Astrocyte of the hippocampus (primary cell): ENCODE results near the gene NOL12.
"Not testable (repeated sequence)": the region's sequence is repeated elsewhere in the genome, so short reads cannot be mapped to it uniquely, and the experiment has no call there.

Source experiments
- DNase-seq: peaks from one replicate; pipeline ENCODE4 v3.0.0; 2011; ENCODE audit warnings: low read depth, low spot score

Gene NOL12, protein sequence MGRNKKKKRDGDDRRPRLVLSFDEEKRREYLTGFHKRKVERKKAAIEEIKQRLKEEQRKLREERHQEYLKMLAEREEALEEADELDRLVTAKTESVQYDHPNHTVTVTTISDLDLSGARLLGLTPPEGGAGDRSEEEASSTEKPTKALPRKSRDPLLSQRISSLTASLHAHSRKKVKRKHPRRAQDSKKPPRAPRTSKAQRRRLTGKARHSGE

DNA sequence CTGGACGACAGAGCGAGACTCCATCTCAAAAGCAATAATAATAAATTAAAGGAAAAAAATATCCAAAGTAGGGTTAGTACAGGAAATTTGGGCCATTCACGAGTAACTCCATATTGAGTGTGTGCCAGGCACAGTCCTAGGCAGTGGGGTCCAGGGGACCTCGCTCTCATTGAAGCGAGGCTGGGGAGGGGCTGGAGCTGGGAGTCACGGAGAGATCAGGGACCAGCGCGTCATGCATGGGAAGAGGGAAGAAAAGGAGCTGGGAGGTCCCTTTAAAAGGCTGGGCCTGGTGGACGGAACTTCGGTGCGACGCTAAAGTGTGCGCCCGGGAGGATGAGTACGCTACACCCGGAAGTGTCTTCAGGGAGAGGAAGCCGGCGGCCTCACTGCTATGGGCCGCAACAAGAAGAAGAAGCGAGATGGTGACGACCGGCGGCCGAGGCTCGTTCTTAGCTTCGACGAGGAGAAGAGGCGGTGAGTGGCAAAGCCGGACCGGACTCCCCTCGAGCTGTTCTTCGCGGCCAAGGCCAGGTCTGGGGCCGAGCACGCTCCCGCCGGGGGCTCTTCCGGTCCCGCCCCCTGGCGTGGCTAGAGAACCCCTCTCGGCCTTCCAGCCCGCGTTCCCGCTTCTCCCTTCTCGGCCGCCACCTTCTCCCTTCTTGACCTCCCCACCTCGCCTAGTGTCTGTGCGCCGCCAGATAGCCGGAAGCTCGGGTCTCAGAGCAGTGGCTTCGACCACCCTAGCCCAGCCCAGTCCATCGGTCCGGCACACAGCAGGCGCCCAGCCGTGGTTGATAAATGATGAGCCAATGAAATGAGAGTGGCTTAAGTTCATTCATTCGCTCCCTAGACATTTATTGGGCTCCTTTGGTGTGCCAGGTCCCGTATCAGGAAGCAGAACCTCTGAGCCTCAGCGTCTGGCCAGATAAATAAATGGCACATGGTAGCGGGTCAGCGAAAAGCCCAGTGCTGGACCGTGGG is at the start of gene NOL12:
Gene NOL12 (plus strand): TSS at position 342 of the 981 bp plus-strand sequence. CDS start 50 bp downstream, at position 392.
- peak; percentile 94 for DNase-seq

DNA sequence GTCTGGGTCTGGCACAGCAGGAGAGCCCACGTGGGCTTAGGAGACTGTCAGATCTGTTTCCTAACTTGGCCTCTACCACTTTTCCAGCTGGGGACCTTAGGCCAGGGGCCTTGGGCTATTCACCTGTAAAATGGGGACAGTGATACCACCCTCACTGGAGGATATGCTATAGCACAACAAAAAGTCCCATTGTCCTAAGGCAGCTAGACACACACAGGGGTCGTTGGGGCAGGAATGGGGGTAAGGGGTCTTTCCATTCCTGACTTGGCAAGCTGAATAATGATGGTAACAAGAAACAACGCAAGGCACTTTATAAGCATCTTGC is 49.2 kb upstream of the NOL12 start:
- DNase-seq, result no peak

DNA sequence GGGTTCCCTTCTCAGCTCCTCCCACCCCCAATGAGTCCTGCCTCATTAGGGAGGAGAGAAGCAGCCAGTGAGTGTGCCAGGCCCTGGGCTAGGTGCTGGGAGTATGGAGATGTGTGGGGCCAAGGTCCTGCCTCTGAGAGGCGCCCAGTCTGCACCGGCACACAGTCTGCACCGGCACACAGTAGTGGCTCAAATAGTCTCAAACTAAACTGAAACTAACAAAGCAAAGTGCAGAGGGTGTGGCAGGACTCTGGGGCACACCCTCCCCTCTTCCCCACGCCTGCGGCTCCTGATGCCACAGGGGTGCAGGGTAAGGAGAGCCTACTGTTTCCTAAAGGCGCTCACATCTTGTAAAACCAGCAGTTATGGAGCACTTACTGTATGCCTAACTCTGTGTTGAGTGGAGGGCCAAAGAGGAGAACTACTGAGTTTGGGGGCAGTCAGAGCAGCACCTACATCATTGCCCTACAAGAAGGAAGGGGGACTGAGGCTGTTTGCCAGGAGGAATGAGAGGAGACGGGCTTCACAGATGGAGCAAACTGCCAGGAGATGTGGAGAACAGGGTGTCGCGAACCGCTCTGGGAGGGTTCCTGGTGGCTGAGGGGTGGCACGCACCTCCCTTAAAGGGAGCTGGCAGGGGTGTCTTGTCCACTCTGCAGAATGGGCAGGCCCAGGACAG is 47.6 kb upstream of the NOL12 start:
- DNase-seq, result no peak

DNA sequence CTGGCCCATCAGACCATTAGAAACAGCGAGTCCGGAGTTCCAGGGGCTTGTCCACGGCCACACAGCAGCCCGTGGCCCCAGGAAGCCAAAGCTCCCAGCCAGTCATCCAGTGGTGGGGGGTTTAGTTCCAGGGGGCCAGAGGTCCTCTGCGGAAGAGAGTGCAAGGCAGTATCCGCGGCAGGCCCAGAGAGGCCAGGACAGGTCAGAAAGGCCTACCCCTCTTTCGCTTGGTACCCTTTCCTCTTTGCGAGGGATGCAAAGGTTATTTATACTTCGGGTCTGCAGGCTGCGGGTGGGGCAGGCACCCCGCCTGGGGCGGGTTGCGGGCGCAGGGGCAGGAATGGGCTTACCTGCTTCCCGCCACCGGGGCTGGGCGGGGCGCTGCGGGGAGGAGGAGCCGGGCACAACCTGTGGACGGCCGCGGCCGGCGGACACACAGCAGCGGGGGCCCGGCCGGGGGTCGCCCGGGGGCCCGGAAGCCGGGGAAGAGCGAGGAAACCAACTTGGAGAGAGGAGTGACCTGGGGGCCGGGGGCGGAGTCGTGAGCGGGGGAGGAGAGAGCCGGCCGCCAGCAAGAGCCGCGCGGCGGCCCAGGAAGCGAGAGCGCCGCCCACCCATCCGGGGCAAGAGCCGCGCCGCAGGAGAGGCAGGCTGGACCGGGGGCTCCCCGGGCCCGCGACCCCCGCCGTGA is 46.9 kb upstream of the NOL12 start, which contains the start of gene SH3BP1:
Gene SH3BP1 (plus strand): TSS at position 600 of the 691 bp plus-strand sequence. CDS start 119 bp downstream, outside the sequence.
- DNase-seq, result peak; percentile 62

DNA sequence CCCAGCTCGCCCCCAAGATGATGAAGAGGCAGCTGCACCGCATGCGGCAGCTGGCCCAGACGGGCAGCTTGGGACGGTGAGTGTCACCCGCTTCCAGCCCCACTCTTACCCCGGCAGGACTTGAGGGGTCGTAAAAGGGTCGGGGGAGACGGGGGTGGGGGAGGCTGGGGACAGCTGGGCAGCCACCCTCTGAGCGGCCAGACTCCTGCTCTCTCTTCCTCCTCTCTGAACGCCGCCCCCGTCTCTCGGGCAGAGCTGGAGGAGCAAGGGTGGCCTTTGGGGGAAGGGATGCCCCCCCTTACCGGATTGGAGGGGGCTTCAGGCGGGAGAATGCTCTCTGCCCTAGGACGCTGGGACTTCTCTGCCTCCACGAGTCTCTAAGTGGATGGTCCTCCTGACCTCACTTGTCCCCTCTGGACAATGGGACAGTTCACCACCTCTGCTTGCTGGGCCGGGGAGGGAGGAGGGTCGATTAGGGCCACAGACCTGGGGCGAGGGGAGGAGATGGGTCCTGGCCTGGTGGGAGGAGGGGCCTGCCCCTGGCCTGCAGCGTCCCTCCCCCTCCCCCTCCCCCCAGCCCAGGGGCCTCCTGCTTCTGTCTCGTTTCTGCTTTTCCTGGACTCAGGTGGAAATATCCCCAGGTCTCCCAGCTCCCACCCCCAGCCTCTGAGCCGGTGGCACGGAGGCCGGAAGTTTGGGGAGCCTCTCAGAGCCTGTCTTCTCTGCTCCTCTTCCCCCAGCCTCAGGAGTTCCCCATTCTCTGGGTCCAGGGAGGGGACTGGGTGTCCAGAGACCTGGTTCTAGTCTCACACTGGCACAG is 46.2 kb upstream of the NOL12 start:
- no peak for DNase-seq

DNA sequence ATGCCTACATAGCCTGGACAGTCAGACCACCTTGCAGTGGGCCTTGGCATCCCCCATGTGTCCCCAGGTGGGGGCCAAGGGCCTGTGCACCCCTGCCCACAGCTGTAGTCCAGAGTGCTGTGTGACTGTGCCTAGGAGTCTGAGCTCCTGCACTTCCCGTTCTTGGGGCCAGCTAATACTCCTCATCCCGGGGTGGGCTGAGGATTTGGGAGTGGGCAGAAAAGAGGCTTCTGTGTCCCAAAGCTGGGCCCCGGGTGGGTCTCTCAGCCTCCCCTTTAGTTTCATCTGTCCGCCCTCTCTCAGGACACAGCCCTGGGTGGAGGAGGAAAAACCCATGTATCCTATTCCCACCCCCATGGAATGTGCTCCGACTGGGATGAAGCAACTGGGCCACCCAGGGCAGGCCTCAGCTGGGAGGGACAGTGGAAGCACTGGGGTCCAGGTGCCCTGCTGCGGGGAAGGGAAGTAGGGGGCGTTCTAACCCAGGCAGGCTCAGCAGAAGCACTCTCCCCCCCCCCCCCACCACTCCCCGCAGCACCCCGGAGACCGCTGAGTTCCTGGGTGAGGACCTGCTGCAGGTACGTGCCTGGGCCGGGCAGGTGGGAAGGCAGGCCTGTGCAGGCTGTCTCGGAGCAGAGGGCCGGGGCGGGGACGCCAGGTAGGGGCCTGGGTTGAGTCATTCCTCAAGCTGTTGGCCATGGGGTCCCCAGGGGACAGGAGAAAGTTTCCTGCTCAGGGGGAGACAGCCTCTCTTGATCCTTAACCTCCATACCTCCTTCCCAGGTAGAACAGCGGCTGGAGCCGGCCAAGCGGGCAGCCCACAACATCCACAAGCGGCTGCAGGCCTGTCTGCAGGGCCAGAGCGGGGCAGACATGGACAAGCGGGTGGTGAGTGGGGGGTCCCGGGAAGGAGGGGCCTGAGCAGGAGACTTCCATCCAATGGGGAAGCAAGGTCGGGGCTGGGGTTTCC is 45.3 kb upstream of the NOL12 start:
- no peak for DNase-seq

DNA sequence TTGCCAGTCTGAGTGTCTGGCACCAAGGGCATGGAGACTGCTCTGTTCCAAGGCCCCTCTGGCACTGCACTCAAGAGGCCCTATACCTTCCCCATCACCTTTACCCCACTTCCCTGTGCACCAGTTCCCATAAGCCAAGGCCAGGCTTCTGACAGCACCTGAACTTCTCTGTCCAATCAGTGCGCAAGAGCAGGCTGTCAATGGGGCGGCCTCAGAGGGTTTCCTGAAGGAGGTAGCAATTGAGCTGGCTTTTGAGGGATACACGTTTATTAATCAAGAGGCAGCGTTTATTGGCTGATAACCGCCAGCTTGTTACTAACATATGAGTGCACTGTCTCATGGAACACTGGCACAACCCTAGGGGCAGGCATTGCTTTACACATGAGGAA is 44.6 kb upstream of the NOL12 start:
- no peak for DNase-seq

DNA sequence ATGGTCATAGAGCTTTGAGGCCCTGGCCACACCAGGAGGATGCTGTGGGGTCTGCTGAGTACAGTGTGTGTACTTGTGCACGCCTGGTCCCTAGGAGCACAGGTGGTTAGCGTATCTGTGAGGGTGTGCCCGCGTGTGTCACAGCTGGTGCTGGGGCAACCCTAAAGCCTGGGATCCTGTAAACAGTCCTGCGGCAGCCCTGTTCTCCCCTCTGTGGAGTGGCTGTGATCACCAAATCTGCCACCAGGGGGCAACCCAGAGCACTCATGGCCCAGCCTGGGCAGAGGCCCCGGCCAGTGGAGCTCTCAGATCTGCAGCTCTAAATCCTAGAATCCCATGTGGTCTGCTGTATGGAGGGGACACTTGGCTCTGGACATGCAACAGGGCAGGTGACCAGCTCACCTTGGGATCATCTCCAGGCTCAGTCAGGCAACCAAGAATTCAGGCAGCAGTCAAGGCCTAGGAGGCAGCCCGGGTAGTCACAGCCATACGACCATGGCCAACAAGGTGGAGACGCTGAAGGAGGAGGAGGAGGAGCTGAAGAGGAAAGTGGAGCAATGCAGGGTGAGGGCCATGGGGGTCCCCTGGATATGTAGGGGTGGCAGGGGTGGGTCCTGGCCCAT is 42.8 kb upstream of the NOL12 start:
- peak; percentile 90 for DNase-seq

DNA sequence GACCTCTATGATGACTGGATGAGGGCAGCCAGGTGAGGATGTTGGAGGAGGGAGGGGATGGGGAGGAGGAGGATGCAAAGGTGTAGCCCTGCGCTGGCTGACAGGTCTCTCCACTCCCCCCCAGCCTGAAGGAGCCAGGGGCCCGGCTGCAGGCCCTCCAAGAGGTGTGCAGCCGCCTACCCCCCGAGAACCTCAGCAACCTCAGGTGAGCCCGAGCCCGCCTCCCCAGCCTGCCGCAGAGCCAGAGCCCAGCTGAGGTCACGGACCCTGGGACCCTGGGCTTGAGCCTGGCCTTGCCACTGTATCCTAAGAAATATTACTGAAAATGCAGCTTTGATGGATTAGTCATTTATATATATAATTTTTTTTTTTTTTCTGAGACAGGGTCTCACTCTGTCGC is 38.8 kb upstream of the NOL12 start:
- no peak for DNase-seq

DNA sequence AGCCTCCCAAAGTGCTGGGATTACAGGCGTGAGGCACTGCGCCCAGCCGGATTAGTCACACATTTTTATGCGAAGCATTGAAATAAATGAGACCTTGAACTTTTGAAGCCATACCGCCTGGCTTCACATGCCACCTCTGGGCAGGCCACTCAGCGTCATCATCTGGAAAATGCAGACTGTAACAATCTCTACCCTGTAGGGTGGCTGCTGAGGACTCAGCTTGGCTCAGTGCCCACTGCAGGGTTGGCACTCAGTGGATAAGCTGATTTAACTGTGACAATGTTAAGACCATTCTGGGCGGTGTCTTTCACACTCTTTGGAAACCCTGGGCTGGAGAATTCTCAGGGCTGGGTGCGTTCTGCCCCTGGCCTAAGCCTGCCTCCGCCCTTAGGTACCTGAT is 38.2 kb upstream of the NOL12 start:
- peak; percentile 91 for DNase-seq

DNA sequence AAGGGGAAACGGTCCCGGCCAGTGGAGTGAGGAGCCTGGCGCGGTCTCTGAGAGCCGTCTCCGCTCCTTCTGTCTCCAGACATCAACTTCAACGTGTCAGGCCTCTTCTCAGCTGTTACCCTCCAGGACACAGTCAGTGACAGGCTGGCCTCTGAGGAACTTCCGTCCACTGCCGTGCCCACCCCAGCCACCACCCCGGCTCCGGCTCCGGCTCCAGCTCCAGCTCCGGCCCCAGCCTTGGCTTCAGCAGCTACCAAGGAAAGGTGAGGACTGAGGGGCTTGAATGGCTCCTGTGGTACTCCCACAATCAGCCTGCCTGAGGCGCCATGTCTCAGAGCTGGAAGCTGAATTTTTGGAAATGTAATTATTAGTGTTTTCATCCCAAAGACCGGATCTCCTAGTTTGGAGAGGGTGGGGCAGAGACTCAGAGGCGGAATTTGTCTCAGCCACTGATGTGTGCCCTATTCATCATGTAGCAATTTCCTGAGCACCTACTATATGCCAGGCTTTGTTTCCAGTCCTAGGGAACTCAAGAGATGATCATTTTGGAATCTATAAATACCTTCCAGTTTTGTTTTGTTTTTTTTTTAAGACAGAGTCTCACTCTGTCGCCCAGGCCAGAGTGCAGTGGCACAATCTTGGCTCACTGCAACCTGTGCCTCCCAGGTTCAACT is 35.5 kb upstream of the NOL12 start:
- DNase-seq, result no peak

DNA sequence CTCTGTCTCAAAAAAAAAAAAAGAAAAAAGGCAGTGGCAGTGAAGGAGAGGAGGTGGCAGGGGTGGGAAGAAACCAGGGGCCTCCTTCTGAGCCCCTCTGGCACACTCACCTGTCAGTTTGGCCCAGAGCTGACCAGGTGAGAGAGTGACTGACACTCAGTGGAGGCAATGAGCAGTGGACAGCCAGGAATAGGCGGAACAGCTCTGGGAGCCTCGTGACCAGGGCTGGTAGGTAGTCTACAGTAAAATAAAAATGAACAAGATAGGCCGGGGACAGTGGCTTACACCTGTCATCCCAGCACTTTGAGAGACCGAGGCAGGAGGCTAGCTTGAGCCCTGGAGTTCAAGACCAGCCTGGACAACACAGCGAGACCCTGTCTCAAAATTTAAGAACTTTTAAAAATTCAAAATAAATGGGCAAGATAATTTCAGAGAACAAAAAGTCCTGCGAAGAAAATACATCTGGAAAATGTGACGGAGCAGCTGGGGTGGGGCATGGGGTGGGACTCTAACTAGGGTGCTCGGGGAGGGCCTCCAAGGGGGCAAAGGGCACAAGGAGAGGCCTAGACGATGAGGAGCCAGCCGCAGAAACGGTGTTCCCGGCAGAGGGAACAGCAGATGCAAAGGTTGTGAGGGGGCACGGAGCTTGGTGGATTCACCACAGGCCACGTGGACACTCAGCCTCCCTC is 31.4 kb upstream of the NOL12 start:
- DNase-seq, result no peak

DNA sequence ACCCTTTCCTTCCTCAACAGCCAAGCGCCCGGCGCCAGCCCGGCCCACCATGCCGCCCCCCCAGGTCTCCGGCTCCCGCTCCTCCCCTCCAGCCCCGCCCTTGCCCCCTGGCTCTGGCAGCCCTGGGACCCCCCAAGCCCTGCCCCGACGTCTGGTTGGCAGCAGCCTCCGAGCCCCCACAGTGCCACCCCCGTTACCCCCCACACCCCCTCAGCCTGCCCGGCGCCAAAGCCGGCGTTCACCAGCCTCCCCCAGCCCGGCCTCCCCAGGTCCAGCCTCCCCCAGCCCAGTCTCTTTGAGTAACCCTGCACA is 30.9 kb upstream of the NOL12 start:
- DNase-seq, result no peak

DNA sequence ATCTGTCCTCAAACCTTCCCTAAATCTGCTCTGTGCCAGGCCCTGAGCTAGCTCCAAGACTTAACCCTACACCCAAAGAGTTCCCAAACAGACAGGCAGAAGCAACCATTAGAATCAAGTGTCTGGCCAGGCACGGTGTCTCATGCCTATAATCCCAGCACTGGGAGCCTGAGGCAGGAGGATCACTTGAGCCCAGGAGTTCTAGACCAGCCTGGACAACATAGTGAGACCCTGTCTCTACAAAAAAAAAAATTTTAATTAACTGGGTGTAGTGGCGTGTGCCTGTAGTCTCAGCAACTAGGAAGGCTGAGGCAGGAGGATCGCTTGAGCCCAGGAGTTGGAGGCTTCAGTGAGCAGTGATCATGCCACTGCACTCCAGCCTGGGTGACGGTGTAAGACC is 29.6 kb upstream of the NOL12 start:
- not testable (repeated sequence) for DNase-seq

DNA sequence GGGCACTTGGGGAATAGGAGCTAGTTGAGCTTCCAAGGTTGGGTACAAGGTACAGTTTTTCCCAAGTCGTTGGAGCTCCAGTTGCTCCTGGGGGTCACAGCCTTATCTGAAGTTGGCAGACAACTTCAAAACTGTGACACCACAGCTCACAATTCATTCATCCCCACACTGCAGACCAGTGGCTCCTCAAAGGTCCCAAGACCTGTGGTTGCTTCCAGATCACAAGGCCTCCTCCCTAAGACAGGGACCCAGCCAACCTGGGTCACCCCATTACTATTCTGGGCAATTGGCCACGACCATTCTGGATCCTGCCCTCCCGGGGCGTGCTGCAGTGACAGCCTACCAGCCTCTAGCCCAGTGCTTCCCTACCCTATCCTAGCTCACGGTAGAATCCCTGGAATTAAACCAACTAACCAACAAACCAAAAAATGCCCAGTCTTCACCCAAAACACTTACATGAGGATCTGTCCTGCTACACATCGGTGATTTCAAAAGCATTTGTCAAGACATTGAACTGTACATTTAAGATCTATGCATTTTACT is 28.5 kb upstream of the NOL12 start:
- DNase-seq, result peak; percentile 17

DNA sequence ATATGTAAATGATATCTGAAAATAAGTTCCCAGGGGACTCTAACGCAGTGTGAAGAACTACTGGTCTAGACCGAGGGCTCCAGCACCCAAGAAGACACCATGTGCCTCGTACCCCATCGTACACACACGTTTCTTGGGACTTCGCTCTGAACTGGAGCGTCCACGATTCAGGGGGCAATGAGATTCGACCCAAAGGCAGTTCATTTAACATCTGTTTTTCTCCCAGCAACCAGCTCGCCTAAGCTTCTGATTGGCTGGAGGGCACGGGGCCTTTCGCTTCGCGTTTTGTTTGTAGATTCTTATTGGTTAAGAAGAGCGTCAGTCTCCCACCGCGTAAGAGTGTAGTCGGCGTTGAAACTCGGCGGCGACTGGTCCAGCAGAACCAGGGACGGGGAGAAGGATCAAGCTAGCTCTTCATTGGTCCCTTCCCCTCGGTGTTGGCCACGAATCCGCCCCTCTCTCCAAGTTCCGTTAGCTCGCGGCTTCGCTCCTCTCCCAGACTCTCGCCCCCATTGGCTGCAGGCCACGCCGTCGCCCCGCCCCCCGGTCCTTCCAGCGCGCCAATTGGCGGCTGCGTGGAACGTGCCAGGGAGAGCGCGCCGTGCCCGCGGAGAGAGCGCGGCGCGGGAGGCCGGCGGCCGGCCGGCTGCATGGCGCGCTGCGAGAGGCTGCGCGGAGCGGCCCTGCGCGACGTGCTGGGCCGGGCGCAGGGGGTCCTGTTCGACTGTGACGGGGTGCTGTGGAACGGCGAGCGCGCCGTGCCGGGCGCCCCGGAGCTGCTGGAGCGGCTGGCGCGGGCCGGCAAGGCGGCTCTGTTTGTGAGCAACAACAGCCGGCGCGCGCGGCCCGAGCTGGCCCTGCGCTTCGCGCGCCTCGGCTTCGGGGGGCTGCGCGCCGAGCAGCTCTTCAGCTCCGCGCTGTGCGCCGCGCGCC is 27.7 kb upstream of the NOL12 start, which contains the start of gene PDXP:
Gene PDXP (plus strand): TSS at position 591 of the 933 bp plus-strand sequence. CDS start 60 bp downstream, at position 651.
- peak; percentile 100 for DNase-seq
